Measurements from ENCODE around the gene GLYR1. TPM values are rescaled to one million over a fixed set of nuclear protein-coding genes. Genes with fewer than 3 reads are reported as not detected.

Gene GLYR1
- total and polyA plus RNA-seq, 2 of the 4 experiments (the other 2 are of a cell fraction) = 26.0 to 54.2 TPM

DNA sequence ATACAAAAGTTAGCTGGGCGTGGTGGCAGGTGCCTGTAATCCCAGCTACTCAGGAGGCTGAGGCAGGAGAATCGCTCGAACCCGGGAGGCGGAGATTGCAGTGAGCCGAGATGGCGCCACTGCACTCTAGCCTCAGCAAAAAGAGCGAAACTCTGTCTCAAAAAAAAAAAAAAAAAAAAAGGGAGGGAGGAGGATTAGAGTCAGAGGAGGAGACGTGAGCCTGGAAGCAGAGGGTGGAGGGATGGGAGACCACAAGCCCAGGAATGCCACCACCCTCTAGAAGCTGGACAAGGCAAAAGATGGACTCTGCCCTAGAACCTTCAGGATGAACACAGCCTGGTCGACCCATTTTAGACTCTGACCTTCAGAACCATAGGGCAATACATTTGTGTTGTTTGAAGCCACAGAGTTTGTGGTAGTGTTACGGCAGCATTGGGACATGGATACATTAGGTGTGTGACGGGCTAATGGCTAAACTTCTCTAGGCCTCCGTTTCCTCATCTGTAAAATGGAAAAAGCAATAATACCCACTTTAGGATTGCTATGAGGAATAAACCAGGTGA lies 54.1 kb downstream of the GLYR1 start:
- no peaks in the 10 kb centered on the region; the same call in 1 of the 2 replicates for H3K27me3 ChIP-seq (ENCODE audit: control insufficient read depth, insufficient read depth, low read length)
- ATAC-seq (ENCODE audit: low read depth) (no peak), DNase-seq (no peak)
- H3K9me1 ChIP-seq (ENCODE audit: insufficient read depth, low read length) = 0 out of 2 replicates have a peak, but pooled peaks cover 3% of the 10 kb centered on the region
- TF ChIP-seq RAD21 (IDR thresholded peaks at IDR 0.05; ENCODE audit: low read length) (no peak), CEBPB (IDR thresholded peaks at IDR 0.05; ENCODE audit: low read depth, low read length) (no peak), NFE2L2 (IDR thresholded peaks at IDR 0.05; ENCODE audit: low read depth, low read length) (no peak), RFX5 (IDR thresholded peaks at IDR 0.05; ENCODE audit: low read depth, low read length) (no peak)
- TF ChIP-seq, protein P1, sequence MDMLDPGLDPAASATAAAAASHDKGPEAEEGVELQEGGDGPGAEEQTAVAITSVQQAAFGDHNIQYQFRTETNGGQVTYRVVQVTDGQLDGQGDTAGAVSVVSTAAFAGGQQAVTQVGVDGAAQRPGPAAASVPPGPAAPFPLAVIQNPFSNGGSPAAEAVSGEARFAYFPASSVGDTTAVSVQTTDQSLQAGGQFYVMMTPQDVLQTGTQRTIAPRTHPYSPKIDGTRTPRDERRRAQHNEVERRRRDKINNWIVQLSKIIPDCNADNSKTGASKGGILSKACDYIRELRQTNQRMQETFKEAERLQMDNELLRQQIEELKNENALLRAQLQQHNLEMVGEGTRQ (IDR thresholded peaks at IDR 0.05; ENCODE audit: low read depth, low read length) = no peak
- dilution Hi-C loops (cut with HindIII; ENCODE audit: low sequenced_read_pairs, unreplicated experiment) = no loop called here
- no peak overlapping the region for H4K5ac ChIP-seq (ENCODE audit: low read depth, low read length)
- H2AK5ac ChIP-seq (ENCODE audit: low read depth, low read length) = no peak overlapping the region
- no peak overlapping the region for H4K91ac ChIP-seq (ENCODE audit: insufficient read depth, low read depth, low read length)
- in situ Hi-C loops (cut with MboI; ENCODE audit: low sequenced_read_pairs) = no loop called here
- no peak overlapping the region for H3K4me3 ChIP-seq (ENCODE audit: insufficient read depth, low read depth, low read length)
- no peak overlapping the region for H2AK9ac ChIP-seq (replicated peaks; ENCODE audit: low read depth, low read length, poor library complexity)
- H3K56ac ChIP-seq (ENCODE audit: extremely low read depth, insufficient read depth, low read length) = no peak overlapping the region
- ChIA-PET CTCF (no interaction called here), POLR2A (ENCODE audit: unreplicated experiment) (no interaction called here)
- no peaks in the 10 kb centered on the region for H3K4me1 ChIP-seq (ENCODE audit: control insufficient read depth, insufficient read depth, low read length)
- whole genome bisulfite sequencing, 2 experiments (ENCODE audit: extremely low coverage in 2 of 2, insufficient read length in 1 of 2) = 90% methylated on average over 2 of the region's 13 CpGs; no CpG with 5 or more reads in 1 of the 2 experiments
- H3K23ac ChIP-seq (ENCODE audit: low read depth, low read length) = no peak overlapping the region
- H3K27ac ChIP-seq (ENCODE audit: insufficient read depth, low read length) = no peak overlapping the region
- H2BK20ac ChIP-seq (ENCODE audit: low read depth, low read length) = no peak overlapping the region
- no peak overlapping the region for H4K8ac ChIP-seq (ENCODE audit: low read depth in 2 of 2, low read length in 2 of 2)
- no peak overlapping the region for H3K4me2 ChIP-seq (ENCODE audit: low read depth, low read length)
- BruUV-seq (replicated peaks) = no TSS peak
- H2BK120ac ChIP-seq (ENCODE audit: low read depth, low read length) = no peak overlapping the region
- no peaks in the 10 kb centered on the region for H3K9me3 ChIP-seq (ENCODE audit: control insufficient read depth, insufficient read depth, low read length)
- H3K4ac ChIP-seq (ENCODE audit: low read depth, low read length) = no peak overlapping the region
- no peak overlapping the region for H2AFZ ChIP-seq (replicated peaks; ENCODE audit: low read length, poor library complexity)
- H2BK5ac ChIP-seq (ENCODE audit: low read depth, low read length, poor library complexity, severe bottlenecking) = no peak overlapping the region
- no peak overlapping the region for H3K9ac ChIP-seq (ENCODE audit: low read depth, low read length)
- no peak overlapping the region for H2BK15ac ChIP-seq (ENCODE audit: low read depth, low read length)
- H3K36me3 ChIP-seq (ENCODE audit: control insufficient read depth, insufficient read depth, low read length) = no peaks in the 10 kb centered on the region
- no peaks in the 10 kb centered on the region for H4K20me1 ChIP-seq (ENCODE audit: insufficient read depth, low read length)
- H3K79me1 ChIP-seq (ENCODE audit: low read depth in 1 of 2, low read length in 2 of 2) = no peaks in the 10 kb centered on the region
- H3K18ac ChIP-seq (ENCODE audit: low read depth, low read length) = no peak overlapping the region
- intact Hi-C loops (cut with micrococcal nuclease) = no loop called here
- no peak overlapping the region for H3K14ac ChIP-seq (replicated peaks; ENCODE audit: low read depth, low read length)
